Measurements from ENCODE around the gene NUDT13. TPM values are rescaled to one million over a fixed set of nuclear protein-coding genes. Genes with fewer than 3 reads are reported as not detected.
A peak's percentile ranks its signal among the peaks of the same experiment; 100 is the strongest.

Gene NUDT13
- total and polyA plus RNA-seq, 2 of the 8 experiments (the other 6 are each of a cell fraction or from before 2014, with no cell fraction given), result 1.5 to 1.9 TPM

DNA sequence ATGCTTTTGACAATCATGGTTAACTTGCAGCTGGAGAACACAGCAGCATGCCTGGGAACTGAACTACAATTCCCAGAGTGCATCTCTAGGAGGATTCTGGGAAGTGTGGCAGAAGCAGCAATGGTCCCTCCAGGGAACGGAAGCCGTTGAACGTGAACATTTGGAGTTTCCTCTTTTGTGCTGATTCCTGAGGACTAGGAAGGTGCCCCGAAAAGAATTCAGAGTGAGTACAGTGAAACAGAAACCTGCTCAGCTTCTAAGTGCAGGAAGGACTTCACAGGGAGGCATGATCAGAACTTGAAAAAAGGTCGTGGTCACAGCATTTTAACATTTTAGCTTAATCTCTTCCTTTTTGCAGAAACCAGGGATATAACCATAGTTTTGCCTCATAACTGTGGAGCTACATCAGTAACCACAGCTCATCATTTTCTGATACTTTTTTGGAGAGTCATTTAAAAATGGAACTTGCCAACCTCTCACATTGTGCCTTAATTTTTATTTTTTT lies at the start of gene NUDT13 (continued):
- TF ChIP-seq TAF7 (optimal IDR thresholded peaks at IDR 0.05; ENCODE audit: borderline replicate concordance, low read depth, low read length), result peak; percentile 14
- no peak for TF ChIP-seq RBBP5 (IDR thresholded peaks at IDR 0.05; ENCODE audit: borderline replicate concordance, low read depth, low read length)
- no peak for TF ChIP-seq MAFK (IDR thresholded peaks at IDR 0.05; ENCODE audit: low read depth, low read length)
- TF ChIP-seq SUZ12 (IDR thresholded peaks at IDR 0.05; ENCODE audit: low read length), result no peak
- peak; percentile 89 for TF ChIP-seq YY1 (IDR thresholded peaks at IDR 0.05; ENCODE audit: low read depth, low read length)
- TF ChIP-seq POLR2A (IDR thresholded peaks at IDR 0.05; ENCODE audit: control extremely low read depth in 1 of 2, low read depth in 2 of 2, low read length in 2 of 2), result peak; percentile 51 to 64
- TF ChIP-seq KDM4A (IDR thresholded peaks at IDR 0.05; ENCODE audit: low read depth, low read length, severe bottlenecking), result no peak
